BE2C (cell line): Measurements from ENCODE around the gene FAM162A.

ENCODE experiments used
- DNase-seq: peaks from one replicate; pipeline ENCODE4 v3.0.0-alpha.2; 2020
- H3K27me3 ChIP-seq: fragments of 250-450 bp; sonication (Bioruptor Pico); 2 replicates; pipeline ENCODE4 v1.5.1; 2020; ENCODE audit warnings: mild to moderate bottlenecking
- H3K36me3 ChIP-seq: fragments of 250-450 bp; sonication (Bioruptor Pico); 2 replicates; pipeline ENCODE4 v1.5.1; 2020; ENCODE audit warnings: mild to moderate bottlenecking
- H3K4me1 ChIP-seq: fragments of 250-450 bp; sonication (Bioruptor Pico); 2 replicates; pipeline ENCODE4 v1.5.1; 2020
- H3K4me3 ChIP-seq: 2 replicates; pipeline ENCODE4 v1.5.1; 2011; ENCODE audit warnings: low read depth, low read length
- H3K9me3 ChIP-seq: fragments of 250-450 bp; sonication (Bioruptor Pico); 2 replicates; pipeline ENCODE4 v1.5.1; 2020
- CTCF ChIP-seq: IDR thresholded peaks from 2 replicates; pipeline ENCODE4 v1.5.1; 2012; ENCODE audit warnings: mild to moderate bottlenecking, low read depth, low read length

FAM162A gene

GRCh38 chr3:122390665-122391064 lies 6.7 kb downstream of the FAM162A start:
- H3K9me3 ChIP-seq, result no peaks in the 10 kb centered on the region
- H3K4me1 ChIP-seq, result no peaks in the 10 kb centered on the region
- DNase-seq, result no peak
- H3K4me3 ChIP-seq, result no peak overlapping the region
- no peaks in the 10 kb centered on the region for H3K27me3 ChIP-seq
- peaks cover 4% of the 10 kb centered on the region; the same call in 1 of the 2 replicates for H3K36me3 ChIP-seq
- no peak for TF ChIP-seq CTCF

GRCh38 chr3:122391681-122392446 lies 7.9 kb downstream of the FAM162A start:
- H3K4me1 ChIP-seq, result no peaks in the 10 kb centered on the region
- no peak overlapping the region for H3K4me3 ChIP-seq
- no peaks in the 10 kb centered on the region for H3K9me3 ChIP-seq
- H3K27me3 ChIP-seq, result no peaks in the 10 kb centered on the region
- no peak for TF ChIP-seq CTCF
- no peak for DNase-seq
- H3K36me3 ChIP-seq, result peaks cover 4% of the 10 kb centered on the region; the same call in 1 of the 2 replicates

GRCh38 chr3:122392868-122393844 lies 9.2 kb downstream of the FAM162A start:
- Histone ChIP-seq H3K4me3 (no peak overlapping the region), H3K4me1 (no peaks in the 10 kb centered on the region), H3K27me3 (no peaks in the 10 kb centered on the region), H3K9me3 (no peaks in the 10 kb centered on the region), H3K36me3 (peaks cover 4% of the 10 kb centered on the region; the same call in 1 of the 2 replicates)
- TF ChIP-seq CTCF, result peak; percentile 83
- DNase-seq, result peak; percentile 16

GRCh38 chr3:122394173-122394572 lies 10.2 kb downstream of the FAM162A start:
- DNase-seq, result no peak
- Histone ChIP-seq H3K36me3 (peaks cover 4% of the 10 kb centered on the region; the same call in 1 of the 2 replicates), H3K9me3 (no peaks in the 10 kb centered on the region), H3K4me3 (no peak overlapping the region), H3K4me1 (no peaks in the 10 kb centered on the region), H3K27me3 (no peaks in the 10 kb centered on the region)
- TF ChIP-seq CTCF, result no peak

GRCh38 chr3:122395582-122395981 lies 11.6 kb downstream of the FAM162A start:
- no peak for TF ChIP-seq CTCF
- Histone ChIP-seq H3K36me3 (peaks cover 4% of the 10 kb centered on the region; the same call in 1 of the 2 replicates), H3K27me3 (no peaks in the 10 kb centered on the region), H3K9me3 (no peaks in the 10 kb centered on the region), H3K4me3 (no peak overlapping the region), H3K4me1 (no peaks in the 10 kb centered on the region)
- no peak for DNase-seq
